ENCODE results near the gene ATP6V1G1. TPM values are rescaled to one million over a fixed set of nuclear protein-coding genes. Genes with fewer than 3 reads are reported as not detected.

The ATP6V1G1 gene
- total and polyA plus RNA-seq, 2 of the 13 experiments (the other 11 are each of a cell fraction or from before 2014, with no cell fraction given) = 108 to 158 TPM

GRCh38 chr9:114587345-114588202, at the start of gene ATP6V1G1 (continued):
- TF ChIP-seq HMGXB3 (CRISPR knock-in tag; IDR thresholded peaks at IDR 0.05; ENCODE audit: borderline replicate concordance) (peak; percentile 68; the same call in 1 of the 2 replicates), ZNF780A (CRISPR knock-in tag; IDR thresholded peaks at IDR 0.05) (no peak), PHF5A (CRISPR knock-in tag; IDR thresholded peaks at IDR 0.05; ENCODE audit: low read depth, unreplicated experiment) (no peak), EEA1 (CRISPR knock-in tag; IDR thresholded peaks at IDR 0.05; ENCODE audit: borderline replicate concordance) (no peak), FUBP1 (CRISPR knock-in tag; IDR thresholded peaks at IDR 0.05; ENCODE audit: borderline replicate concordance) (no peak), SP2 (CRISPR knock-in tag; IDR thresholded peaks at IDR 0.05) (peak; percentile 45; the same call in 1 of the 2 replicates), FOXA1 (IDR thresholded peaks at IDR 0.05) (no peak), FOXA1 (CRISPR knock-in tag; IDR thresholded peaks at IDR 0.05) (no peak), ZFAT (CRISPR knock-in tag; conservative IDR thresholded peaks at IDR 0.05) (no peak; the same call in 1 of the 2 replicates), ZNF629 (CRISPR knock-in tag; conservative IDR thresholded peaks at IDR 0.05) (no peak), ZNF275 (CRISPR knock-in tag; IDR thresholded peaks at IDR 0.05; ENCODE audit: borderline replicate concordance) (peak; percentile 88; the same call in 1 of the 2 replicates), GMEB2 (CRISPR knock-in tag; IDR thresholded peaks at IDR 0.05; ENCODE audit: low read depth) (no peak), KLF9 (CRISPR knock-in tag; IDR thresholded peaks at IDR 0.05; ENCODE audit: low read depth) (no peak; the same call in 1 of the 2 replicates), SNAPC2 (CRISPR knock-in tag; IDR thresholded peaks at IDR 0.05) (peak; percentile 89; the same call in 1 of the 2 replicates), SP5 (CRISPR knock-in tag; IDR thresholded peaks at IDR 0.05; ENCODE audit: borderline replicate concordance, low read depth) (peak; percentile 71; the same call in 1 of the 2 replicates), EED (CRISPR knock-in tag; IDR thresholded peaks at IDR 0.05) (peak; percentile 91; the same call in 1 of the 2 replicates), ZSCAN31 (CRISPR knock-in tag; IDR thresholded peaks at IDR 0.05; ENCODE audit: low read depth) (peak; percentile 69), THAP11 (CRISPR knock-in tag; IDR thresholded peaks at IDR 0.05) (peak; percentile 92), U2AF2 (IDR thresholded peaks at IDR 0.05; ENCODE audit: low read depth, low read length) (no peak), PHF21A (CRISPR knock-in tag; IDR thresholded peaks at IDR 0.05) (peak; percentile 81), ETV5 (CRISPR knock-in tag; IDR thresholded peaks at IDR 0.05; ENCODE audit: borderline replicate concordance) (no peak)
